Immature natural killer cell (primary cell): ENCODE data around the gene CADM1. TPM values are rescaled to one million over a fixed set of nuclear protein-coding genes. Genes with fewer than 3 reads are reported as not detected.

Source experiments
- DNase-seq, 3 donors: peaks; one replicate each; pipeline ENCODE4 v3.0.0; 2022; ENCODE audit warnings: mixed read lengths in 1 of 3
- H3K27ac Mint-ChIP-seq, 6 donors: one replicate each; pipeline ENCODE4 v1.8.0; 2020; ENCODE audit warnings: mixed read lengths in 6 of 6, mild to moderate bottlenecking in 5 of 6, inconsistent platforms in 4 of 6, moderate library complexity in 3 of 6
- H3K27me3 Mint-ChIP-seq, 3 donors: one replicate each; pipeline ENCODE4 v1.8.0; 2020 to 2021; ENCODE audit warnings: low read depth in 3 of 3, mild to moderate bottlenecking in 3 of 3, mixed read lengths in 3 of 3, moderate library complexity in 3 of 3, inconsistent platforms in 1 of 3
- H3K36me3 Mint-ChIP-seq, 3 donors: one replicate each; pipeline ENCODE4 v1.8.0; 2020; ENCODE audit warnings: mixed read lengths in 3 of 3, inconsistent platforms in 2 of 3, mild to moderate bottlenecking in 2 of 3
- H3K4me1 Mint-ChIP-seq, 2 donors: one replicate each; pipeline ENCODE4 v1.8.0; 2020; ENCODE audit warnings: inconsistent platforms in 2 of 2, mild to moderate bottlenecking in 2 of 2, mixed read lengths in 2 of 2, moderate library complexity in 1 of 2
- H3K4me3 Mint-ChIP-seq, 5 donors: one replicate each; pipeline ENCODE4 v1.8.0; 2020; ENCODE audit warnings: mild to moderate bottlenecking in 5 of 5, mixed read lengths in 5 of 5, inconsistent platforms in 3 of 5, moderate library complexity in 3 of 5
- H3K9me3 Mint-ChIP-seq, 6 donors: one replicate each; pipeline ENCODE4 v1.8.0; 2020; ENCODE audit warnings: mild to moderate bottlenecking in 6 of 6, mixed read lengths in 6 of 6, inconsistent platforms in 4 of 6, moderate library complexity in 3 of 6
- polyA plus RNA-seq, 3 donors: library from polyadenylated mRNA; unstranded; fragments of 300-500 nt; fragmentation: Illumina TruSeq; gene quantifications; one replicate each; pipeline ENCODE4 v1.2.3, GENCODE V29; 2021

CADM1 gene
- polyA plus RNA-seq, 3 donors from 2014 or later = 1.0 to 2.4 (median 1.1) TPM

- peaks cover 34 to 36% of the 10 kb centered on the region in 2 donors for H3K4me1 Mint-ChIP-seq
- no peaks in the 10 kb centered on the region for H3K9me3 Mint-ChIP-seq
- H3K27ac Mint-ChIP-seq = peak overlapping the region in 5 of 6 donors; percentile 9 to 99 (median 75)
- peak overlapping the region in 1 of 5 donors; percentile 29 for H3K4me3 Mint-ChIP-seq
- H3K27me3 Mint-ChIP-seq = peaks cover 0 to 8% (median 0%) of the 10 kb centered on the region in 3 donors
- no peak for DNase-seq
- no peaks in the 10 kb centered on the region for H3K36me3 Mint-ChIP-seq
These were observed 246.0 kb downstream of the CADM1 start for GRCh38 chr11:115258216-115258615.

GRCh38 chr11:115257678-115258077 lies 246.5 kb downstream of the CADM1 start:
- Mint-ChIP-seq H3K27me3 (peaks cover 0 to 8% (median 0%) of the 10 kb centered on the region in 3 donors), H3K4me3 (peak overlapping the region in 1 of 5 donors; percentile 8), H3K9me3 (peaks cover 0 to 2% (median 0%) of the 10 kb centered on the region in 6 donors)

GRCh38 chr11:115257270-115257669 lies 246.9 kb downstream of the CADM1 start:
- peak overlapping the region in 2 of 5 donors; percentile 8 to 36 for H3K4me3 Mint-ChIP-seq
- H3K36me3 Mint-ChIP-seq = no peaks in the 10 kb centered on the region
- H3K9me3 Mint-ChIP-seq = peaks cover 0 to 2% (median 0%) of the 10 kb centered on the region in 6 donors
- peak overlapping the region; percentile 37 to 99 (median 86) for H3K27ac Mint-ChIP-seq
- H3K4me1 Mint-ChIP-seq = peaks cover 34 to 36% of the 10 kb centered on the region in 2 donors
- no peak for DNase-seq
- peaks cover 0 to 8% (median 0%) of the 10 kb centered on the region in 3 donors for H3K27me3 Mint-ChIP-seq

More at GRCh38 chr11:115257678-115258077, 246.5 kb downstream of the CADM1 start:
- peaks cover 34 to 36% of the 10 kb centered on the region in 2 donors for H3K4me1 Mint-ChIP-seq
- no peaks in the 10 kb centered on the region for H3K36me3 Mint-ChIP-seq
- no peak for DNase-seq
- peak overlapping the region; percentile 37 to 99 (median 86) for H3K27ac Mint-ChIP-seq

GRCh38 chr11:115256397-115257197 lies 247.6 kb downstream of the CADM1 start:
- Mint-ChIP-seq H3K4me3 (peak overlapping the region; percentile 54 to 77 (median 69)), H3K27ac (peak overlapping the region; percentile 87 to 99 (median 93)), H3K4me1 (peaks cover 34 to 36% of the 10 kb centered on the region in 2 donors), H3K27me3 (peaks cover 0 to 8% (median 0%) of the 10 kb centered on the region in 3 donors), H3K9me3 (peaks cover 0 to 2% (median 0%) of the 10 kb centered on the region in 6 donors), H3K36me3 (no peaks in the 10 kb centered on the region)
- DNase-seq = peak; percentile 44 to 81 (median 53)

- Mint-ChIP-seq H3K27me3 (peaks cover 0 to 8% (median 2%) of the 10 kb centered on the region in 3 donors), H3K27ac (peak overlapping the region in 5 of 6 donors; percentile 74 to 99 (median 94)), H3K4me1 (peaks cover 34 to 36% of the 10 kb centered on the region in 2 donors), H3K4me3 (peak overlapping the region in 2 of 5 donors; percentile 9 to 73), H3K9me3 (peaks cover 0 to 2% (median 0%) of the 10 kb centered on the region in 6 donors), H3K36me3 (no peaks in the 10 kb centered on the region)
- DNase-seq = no peak
These were observed 249.0 kb downstream of the CADM1 start for GRCh38 chr11:115255006-115255762.

GRCh38 chr11:115251126-115251525 lies 253.1 kb downstream of the CADM1 start:
- Mint-ChIP-seq H3K4me3 (no peak overlapping the region), H3K27me3 (peaks cover 2% of the 10 kb centered on the region in 3 donors), H3K27ac (no peak overlapping the region), H3K36me3 (no peaks in the 10 kb centered on the region), H3K9me3 (peaks cover 0 to 2% (median 0%) of the 10 kb centered on the region in 6 donors), H3K4me1 (peaks cover 14 to 18% of the 10 kb centered on the region in 2 donors)
- no peak for DNase-seq

- Mint-ChIP-seq H3K4me3 (no peak overlapping the region), H3K36me3 (no peaks in the 10 kb centered on the region), H3K27ac (no peak overlapping the region), H3K9me3 (peaks cover 0 to 2% (median 0%) of the 10 kb centered on the region in 6 donors), H3K27me3 (peaks cover 0 to 2% (median 2%) of the 10 kb centered on the region in 3 donors), H3K4me1 (no peaks in the 10 kb centered on the region)
- no peak for DNase-seq
These were observed 255.1 kb downstream of the CADM1 start for GRCh38 chr11:115249061-115249578.

GRCh38 chr11:115247953-115248352 lies 256.3 kb downstream of the CADM1 start:
- Mint-ChIP-seq H3K4me1 (no peaks in the 10 kb centered on the region), H3K36me3 (no peaks in the 10 kb centered on the region), H3K9me3 (peaks cover 0 to 2% (median 0%) of the 10 kb centered on the region in 6 donors), H3K27me3 (peaks cover 0 to 2% (median 2%) of the 10 kb centered on the region in 3 donors), H3K27ac (no peak overlapping the region), H3K4me3 (no peak overlapping the region)
- no peak for DNase-seq

- Mint-ChIP-seq H3K9me3 (no peaks in the 10 kb centered on the region), H3K4me1 (no peaks in the 10 kb centered on the region), H3K27ac (no peak overlapping the region), H3K27me3 (peaks cover 0 to 2% (median 2%) of the 10 kb centered on the region in 3 donors), H3K36me3 (no peaks in the 10 kb centered on the region), H3K4me3 (no peak overlapping the region)
- no peak for DNase-seq
These were observed 256.9 kb downstream of the CADM1 start for GRCh38 chr11:115247361-115247760.

- Mint-ChIP-seq H3K27me3 (peaks cover 0 to 2% (median 0%) of the 10 kb centered on the region in 3 donors), H3K9me3 (no peaks in the 10 kb centered on the region), H3K27ac (no peak overlapping the region), H3K36me3 (peaks cover 0 to 4% (median 0%) of the 10 kb centered on the region in 3 donors), H3K4me3 (no peak overlapping the region), H3K4me1 (no peaks in the 10 kb centered on the region)
- DNase-seq = no peak
These were observed 259.5 kb downstream of the CADM1 start for GRCh38 chr11:115244758-115245157.

GRCh38 chr11:115244296-115244695 lies 259.9 kb downstream of the CADM1 start:
- H3K27ac Mint-ChIP-seq = peak overlapping the region in 1 of 6 donors; percentile 49
- DNase-seq = no peak

GRCh38 chr11:115242982-115243381 lies 261.2 kb downstream of the CADM1 start:
- Mint-ChIP-seq H3K9me3 (no peaks in the 10 kb centered on the region), H3K27ac (no peak overlapping the region), H3K36me3 (peaks cover 0 to 8% (median 0%) of the 10 kb centered on the region in 3 donors), H3K27me3 (no peaks in the 10 kb centered on the region), H3K4me3 (no peak overlapping the region), H3K4me1 (no peaks in the 10 kb centered on the region)
- no peak for DNase-seq

More at GRCh38 chr11:115244296-115244695, 259.9 kb downstream of the CADM1 start:
- H3K9me3 Mint-ChIP-seq = no peaks in the 10 kb centered on the region
- H3K4me1 Mint-ChIP-seq = no peaks in the 10 kb centered on the region
- H3K27me3 Mint-ChIP-seq = peaks cover 0 to under 1% (median 0%) of the 10 kb centered on the region in 3 donors
- no peak overlapping the region for H3K4me3 Mint-ChIP-seq
- H3K36me3 Mint-ChIP-seq = peaks cover 0 to 4% (median 0%) of the 10 kb centered on the region in 3 donors

- Mint-ChIP-seq H3K27me3 (no peaks in the 10 kb centered on the region), H3K4me1 (no peaks in the 10 kb centered on the region), H3K36me3 (peaks cover 0 to 13% (median 0%) of the 10 kb centered on the region in 3 donors), H3K27ac (no peak overlapping the region), H3K4me3 (no peak overlapping the region), H3K9me3 (no peaks in the 10 kb centered on the region)
- DNase-seq = no peak
These were observed 262.3 kb downstream of the CADM1 start for GRCh38 chr11:115241899-115242298.
